GM19467 (cell line): ENCODE results near the gene CEP78.

ENCODE experiments used
- ATAC-seq: cut with Tn5 transposase; IDR thresholded peaks from one replicate; pipeline ENCODE4 v1.9.1; 2021; ENCODE audit warnings: mild to moderate bottlenecking, moderate library complexity; ENCODE audit not compliant: unreplicated experiment

The CEP78 gene

GRCh38 chr9:78286125-78286524, 50.2 kb downstream of the CEP78 start:
- no peak for ATAC-seq

GRCh38 chr9:78286946-78287388, 51.1 kb downstream of the CEP78 start:
- no peak for ATAC-seq

DNA sequence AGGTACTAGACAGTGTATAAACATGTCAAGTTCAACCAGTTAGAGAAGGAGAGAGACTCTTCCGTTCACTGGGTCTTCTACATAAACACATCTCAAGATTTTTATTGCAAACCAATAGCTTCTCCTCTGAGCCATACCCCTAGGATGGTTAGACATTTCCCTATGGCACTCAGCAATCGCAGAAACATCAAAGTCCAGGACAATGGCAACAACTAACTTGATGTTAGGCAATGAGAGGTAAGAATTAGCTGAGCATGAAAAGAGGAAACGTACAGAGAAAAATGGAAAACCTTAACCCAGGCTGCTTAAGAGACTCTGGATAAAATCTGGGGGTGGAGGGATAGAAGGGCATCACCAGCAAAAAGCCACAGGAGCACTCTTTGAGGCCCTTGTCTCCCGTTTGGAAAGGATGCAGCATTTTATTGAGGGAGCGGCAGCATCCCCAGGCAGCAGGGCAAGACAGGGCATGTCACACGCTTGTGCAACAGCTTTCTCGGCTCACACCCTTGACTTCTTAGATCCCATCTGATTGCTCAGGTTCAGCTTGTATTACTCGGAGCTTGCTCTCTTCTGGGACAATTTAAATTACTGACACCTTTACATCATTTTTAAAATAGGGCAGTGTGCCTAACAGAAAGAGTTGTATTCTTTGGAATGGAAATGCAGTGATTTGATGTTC, 52.5 kb downstream of the CEP78 start:
- ATAC-seq: no peak

GRCh38 chr9:78289474-78289873, 53.6 kb downstream of the CEP78 start:
- ATAC-seq: no peak

- ATAC-seq: no peak
Measured at GRCh38 chr9:78291240-78291925, 55.5 kb downstream of the CEP78 start.

DNA sequence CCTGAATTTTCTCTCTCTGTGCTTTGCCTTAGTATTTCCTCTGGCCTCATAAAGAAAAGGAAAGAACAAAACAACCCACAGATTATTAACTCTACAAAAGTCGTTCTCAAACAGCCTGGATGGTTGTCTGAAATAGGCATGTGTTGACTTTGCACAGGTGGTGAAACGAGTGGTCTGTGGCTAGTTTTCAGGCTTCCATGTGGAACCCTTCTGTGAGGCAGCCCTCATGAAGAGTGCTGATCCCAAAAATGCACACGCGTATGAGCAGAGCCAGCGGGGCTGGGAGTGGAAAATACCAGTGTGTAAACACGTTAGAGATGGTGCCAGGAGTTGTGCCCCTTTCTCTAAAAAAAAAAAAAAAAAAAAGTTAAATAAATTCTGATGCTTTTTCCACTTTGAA, 56.2 kb downstream of the CEP78 start:
- ATAC-seq: no peak

DNA sequence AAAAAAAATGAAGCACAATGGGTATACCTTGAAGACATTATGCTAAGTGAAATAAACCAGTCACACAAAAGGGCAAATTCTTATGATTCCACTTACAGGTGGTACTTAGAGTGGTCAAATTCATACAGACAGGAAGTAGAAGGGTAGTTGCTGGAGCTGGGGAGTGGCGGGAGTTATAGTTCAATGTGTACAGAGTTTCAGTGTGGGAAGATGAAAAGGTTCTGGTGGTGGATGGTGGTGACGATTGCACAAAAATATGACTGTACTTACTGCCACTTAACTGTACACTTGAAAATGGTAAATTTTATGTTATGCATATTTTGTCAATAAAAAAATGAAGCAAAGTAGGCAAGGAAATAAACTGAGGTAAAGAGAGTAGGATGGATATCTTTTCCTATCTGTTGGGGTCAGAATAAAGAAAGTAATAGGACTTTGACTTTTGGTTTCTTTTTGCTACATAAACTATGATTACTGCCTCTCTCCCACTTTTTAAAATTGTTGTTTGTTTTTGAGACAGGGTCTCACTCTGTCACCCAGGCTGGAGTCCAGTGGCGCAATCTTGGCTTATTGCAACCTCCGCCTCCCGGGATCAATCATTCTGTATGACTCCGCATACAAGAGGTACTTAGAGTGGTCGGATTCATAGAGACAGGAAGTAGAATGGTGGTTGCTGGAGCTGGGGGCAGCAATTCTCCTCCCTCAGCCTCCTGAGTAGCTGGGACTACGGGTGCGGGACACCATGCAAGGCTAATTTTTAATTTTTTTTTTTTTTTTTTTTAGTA, 57.0 kb downstream of the CEP78 start:
- no peak for ATAC-seq

DNA sequence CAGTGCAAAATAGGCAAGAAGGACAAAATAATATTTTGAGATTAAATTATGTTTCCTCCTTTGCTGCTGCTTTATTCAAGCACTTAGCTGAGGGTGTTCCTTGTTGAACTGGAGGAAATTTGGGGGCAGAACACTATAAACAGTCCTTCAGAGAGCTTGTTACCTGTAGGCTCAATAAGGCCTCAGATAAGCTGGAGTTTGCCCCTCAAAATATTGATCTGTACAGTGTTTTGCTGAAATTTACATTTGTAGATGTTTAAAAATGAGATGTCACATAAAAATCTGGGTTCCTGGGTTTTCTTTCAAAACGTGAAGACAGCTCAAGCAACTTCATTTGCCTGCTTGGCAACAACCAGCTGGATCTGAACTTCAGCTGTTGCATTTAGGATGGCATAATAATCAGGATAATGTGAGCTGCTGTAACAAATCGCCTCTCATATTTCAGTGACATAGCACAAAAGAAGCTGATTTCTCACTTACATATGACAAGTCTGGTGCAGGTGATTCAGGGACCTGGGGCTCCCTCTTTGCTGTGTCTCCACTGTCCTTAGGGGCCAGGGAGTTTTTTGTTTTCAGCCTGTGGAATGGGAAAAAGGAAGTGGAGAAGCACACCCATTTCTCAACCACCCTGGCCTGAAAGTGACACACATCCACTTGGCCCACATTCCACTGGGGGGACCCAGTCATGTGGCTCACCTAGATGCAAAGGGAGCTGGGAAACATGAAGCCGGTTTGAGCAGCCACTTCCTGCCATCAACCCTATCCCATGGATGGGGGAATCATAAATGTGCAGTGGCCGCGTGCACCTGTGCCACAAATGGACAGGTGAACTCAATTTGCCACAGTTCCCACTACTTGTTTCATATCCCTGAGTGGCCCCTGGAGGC, 58.7 kb downstream of the CEP78 start:
- ATAC-seq: no peak

DNA sequence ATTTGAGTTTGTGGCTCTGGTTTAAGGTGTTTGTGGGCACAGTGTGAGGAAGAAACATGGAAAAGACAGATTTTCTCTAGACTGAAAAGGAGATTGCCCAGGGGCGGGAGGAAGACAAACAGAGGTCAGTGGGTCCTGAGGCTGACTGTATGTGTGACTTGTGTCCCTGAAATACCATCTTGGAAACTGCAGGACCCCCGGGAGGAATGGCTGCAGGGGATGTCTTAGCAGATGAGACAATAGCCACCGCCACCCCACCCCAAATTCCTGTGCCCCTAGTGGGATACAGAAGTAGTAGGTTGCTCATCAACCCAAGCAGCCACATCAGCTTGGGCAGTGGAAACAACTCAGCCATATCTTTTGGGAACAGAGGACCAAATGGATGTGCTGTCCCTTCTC, 59.3 kb downstream of the CEP78 start:
- no peak for ATAC-seq

DNA sequence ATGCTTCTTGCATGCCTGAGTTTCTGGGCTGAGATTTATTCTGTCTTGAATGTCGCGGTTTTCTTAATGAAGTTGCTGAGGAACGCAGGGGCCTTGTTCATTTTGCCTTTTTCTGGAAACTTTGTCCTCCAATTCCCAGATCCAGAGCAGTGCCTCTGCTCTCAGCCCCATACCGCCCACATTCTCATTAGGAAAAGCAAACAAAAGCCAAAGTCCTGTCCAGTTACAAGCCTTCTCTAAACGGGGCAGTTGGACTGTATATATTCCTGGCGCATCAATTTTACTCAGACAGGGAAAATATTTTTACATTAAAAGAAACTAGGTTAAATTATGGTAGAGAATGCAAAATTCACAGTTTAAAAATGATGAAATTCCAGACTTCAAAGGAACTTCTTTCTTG, 59.9 kb downstream of the CEP78 start:
- ATAC-seq: no peak

- no peak for ATAC-seq
Measured at GRCh38 chr9:78296201-78296892, 60.5 kb downstream of the CEP78 start.

- peak; percentile 98 for ATAC-seq
Measured at GRCh38 chr9:78296893-78297671, 61.2 kb downstream of the CEP78 start, which contains the start of gene PSAT1. PSAT1 (plus strand) TSS chr9:78297125; CDS start chr9:78297211, 86 bp downstream.

DNA sequence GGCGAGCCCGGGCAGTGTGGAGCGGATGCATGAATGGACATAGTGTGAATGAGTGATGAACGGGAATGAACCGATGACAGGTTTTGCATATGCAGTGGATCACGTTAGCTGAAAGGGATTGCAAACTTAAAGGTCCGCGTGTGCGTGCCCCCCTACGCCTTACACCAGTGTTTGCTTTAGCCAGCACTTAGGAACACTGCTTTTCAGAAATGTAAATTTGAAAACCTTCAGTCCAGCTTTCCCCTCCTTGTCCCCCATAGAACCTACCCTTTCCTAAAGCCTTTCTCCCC, 61.7 kb downstream of the CEP78 start:
- no peak for ATAC-seq

GRCh38 chr9:78298046-78298765, 62.3 kb downstream of the CEP78 start:
- no peak for ATAC-seq

GRCh38 chr9:78300209-78300608, 64.3 kb downstream of the CEP78 start:
- no peak for ATAC-seq

DNA sequence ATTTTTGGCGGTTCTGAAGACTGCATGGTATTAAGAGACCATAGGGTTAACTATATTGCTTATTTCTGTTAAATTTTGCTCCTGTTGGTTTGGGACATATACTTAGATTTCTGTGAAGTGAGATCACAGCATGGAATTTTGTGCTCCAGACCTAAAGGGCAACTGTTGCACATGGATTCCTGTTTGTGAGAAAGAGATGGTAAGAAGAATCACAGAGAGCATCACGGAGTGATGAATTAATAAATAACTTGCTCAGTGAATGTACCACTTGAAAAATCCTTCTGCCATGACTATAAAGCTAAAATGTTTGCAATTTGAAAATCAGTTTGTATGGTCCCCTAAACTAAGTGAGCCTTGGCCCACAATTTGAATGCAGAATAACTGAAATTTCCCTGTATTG, 65.6 kb downstream of the CEP78 start:
- ATAC-seq: no peak

DNA sequence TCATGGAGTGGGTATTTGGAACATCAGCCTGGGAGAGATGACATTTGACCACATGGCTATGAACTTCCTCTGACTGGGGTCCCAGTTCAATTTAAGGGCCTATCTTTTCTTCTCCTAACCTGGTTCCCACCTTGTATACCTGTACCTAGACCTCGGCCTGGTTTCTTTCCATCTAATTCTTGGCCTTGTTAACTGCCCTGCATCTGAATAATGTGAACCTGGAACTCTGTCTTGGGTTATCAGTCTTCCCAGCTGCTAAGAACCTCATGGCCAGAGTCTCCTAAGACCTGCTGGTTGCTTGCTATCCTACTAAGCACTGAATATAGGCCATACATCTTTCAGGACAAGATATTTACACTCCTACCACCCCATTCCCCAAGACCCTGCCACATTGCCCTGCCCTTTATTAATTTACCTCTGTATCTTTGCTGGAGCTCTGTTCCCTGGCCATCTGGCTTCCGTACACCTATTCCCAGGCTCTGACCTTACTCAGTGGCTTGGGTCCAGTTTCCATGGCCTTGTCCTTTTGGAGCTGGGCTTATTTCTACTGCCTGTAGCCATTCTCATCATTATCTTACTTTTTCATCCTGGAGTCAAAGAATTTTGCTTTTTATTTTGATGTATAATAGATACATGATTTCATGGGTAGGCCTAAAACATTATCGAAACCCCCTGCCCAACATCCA, 67.6 kb downstream of the CEP78 start:
- ATAC-seq: no peak

GRCh38 chr9:78304357-78304756, 68.5 kb downstream of the CEP78 start:
- no peak for ATAC-seq
